ENCODE measurements around the gene KLF16. TPM values are rescaled to one million over a fixed set of nuclear protein-coding genes. Genes with fewer than 3 reads are reported as not detected.

Gene KLF16
- total RNA-seq, 2 donors from 2014 or later: 16.3 to 32.9 TPM

- no peak for ATAC-seq (replicated peaks)
- peaks cover 19% of the 10 kb centered on the region for H3K36me3 Mint-ChIP-seq (ENCODE audit: low read depth)
- H3K4me3 Mint-ChIP-seq: no peak overlapping the region
- H3K27ac Mint-ChIP-seq: peak overlapping the region; percentile 61
- H3K27me3 Mint-ChIP-seq: no peaks in the 10 kb centered on the region
- peaks cover 3% of the 10 kb centered on the region for H3K4me1 Mint-ChIP-seq
- no peaks in the 10 kb centered on the region for H3K9me3 Mint-ChIP-seq
Observed at GRCh38 chr19:1839658-1840540, 23.5 kb downstream of the KLF16 start.

- Mint-ChIP-seq H3K27me3 (no peaks in the 10 kb centered on the region), H3K9me3 (no peaks in the 10 kb centered on the region), H3K4me3 (no peak overlapping the region), H3K36me3 (ENCODE audit: low read depth) (peaks cover 18% of the 10 kb centered on the region), H3K4me1 (no peaks in the 10 kb centered on the region), H3K27ac (no peak overlapping the region)
- peak; percentile 69 for ATAC-seq (replicated peaks)
Observed at GRCh38 chr19:1837625-1838105, 25.7 kb downstream of the KLF16 start.

- no peaks in the 10 kb centered on the region for H3K27me3 Mint-ChIP-seq
- peaks cover 18% of the 10 kb centered on the region for H3K36me3 Mint-ChIP-seq (ENCODE audit: low read depth)
- no peak overlapping the region for H3K4me3 Mint-ChIP-seq
- H3K4me1 Mint-ChIP-seq: no peaks in the 10 kb centered on the region
- no peak for ATAC-seq (replicated peaks)
- no peak overlapping the region for H3K27ac Mint-ChIP-seq
- no peaks in the 10 kb centered on the region for H3K9me3 Mint-ChIP-seq
Observed at GRCh38 chr19:1837222-1837565, 26.2 kb downstream of the KLF16 start.

GRCh38 chr19:1836458-1837221 is 26.7 kb downstream of the KLF16 start:
- Mint-ChIP-seq H3K9me3 (no peaks in the 10 kb centered on the region), H3K27ac (peak overlapping the region; percentile 72), H3K4me3 (no peak overlapping the region), H3K4me1 (no peaks in the 10 kb centered on the region), H3K36me3 (ENCODE audit: low read depth) (peaks cover 18% of the 10 kb centered on the region), H3K27me3 (no peaks in the 10 kb centered on the region)
- no peak for ATAC-seq (replicated peaks)

GRCh38 chr19:1833540-1833939 is 29.8 kb downstream of the KLF16 start:
- Mint-ChIP-seq H3K27me3 (no peaks in the 10 kb centered on the region), H3K4me3 (no peak overlapping the region), H3K36me3 (ENCODE audit: low read depth) (peaks cover 24% of the 10 kb centered on the region), H3K9me3 (no peaks in the 10 kb centered on the region), H3K27ac (peak overlapping the region; percentile 46), H3K4me1 (no peaks in the 10 kb centered on the region)
- ATAC-seq (replicated peaks): no peak

GRCh38 chr19:1832046-1832663 is 31.2 kb downstream of the KLF16 start:
- Mint-ChIP-seq H3K4me3 (no peak overlapping the region), H3K27me3 (no peaks in the 10 kb centered on the region), H3K9me3 (no peaks in the 10 kb centered on the region), H3K4me1 (no peaks in the 10 kb centered on the region), H3K36me3 (ENCODE audit: low read depth) (peaks cover 18% of the 10 kb centered on the region), H3K27ac (no peak overlapping the region)
- no peak for ATAC-seq (replicated peaks)

GRCh38 chr19:1830978-1831377 is 32.4 kb downstream of the KLF16 start:
- peaks cover 24% of the 10 kb centered on the region for H3K36me3 Mint-ChIP-seq (ENCODE audit: low read depth)
- no peak overlapping the region for H3K4me3 Mint-ChIP-seq
- H3K27ac Mint-ChIP-seq: no peak overlapping the region
- H3K4me1 Mint-ChIP-seq: no peaks in the 10 kb centered on the region
- no peaks in the 10 kb centered on the region for H3K9me3 Mint-ChIP-seq
- no peaks in the 10 kb centered on the region for H3K27me3 Mint-ChIP-seq
- no peak for ATAC-seq (replicated peaks)

GRCh38 chr19:1830568-1830967 is 32.8 kb downstream of the KLF16 start:
- Mint-ChIP-seq H3K36me3 (ENCODE audit: low read depth) (peaks cover 28% of the 10 kb centered on the region), H3K27me3 (no peaks in the 10 kb centered on the region), H3K4me1 (no peaks in the 10 kb centered on the region), H3K27ac (no peak overlapping the region), H3K9me3 (no peaks in the 10 kb centered on the region), H3K4me3 (no peak overlapping the region)
- no peak for ATAC-seq (replicated peaks)

GRCh38 chr19:1829958-1830357 is 33.4 kb downstream of the KLF16 start:
- H3K27ac Mint-ChIP-seq: no peak overlapping the region
- H3K4me1 Mint-ChIP-seq: no peaks in the 10 kb centered on the region
- H3K9me3 Mint-ChIP-seq: no peaks in the 10 kb centered on the region
- H3K27me3 Mint-ChIP-seq: no peaks in the 10 kb centered on the region
- H3K4me3 Mint-ChIP-seq: no peak overlapping the region
- H3K36me3 Mint-ChIP-seq (ENCODE audit: low read depth): peaks cover 34% of the 10 kb centered on the region
- ATAC-seq (replicated peaks): no peak

GRCh38 chr19:1828279-1829238 is 34.8 kb downstream of the KLF16 start:
- Mint-ChIP-seq H3K4me3 (no peak overlapping the region), H3K27ac (no peak overlapping the region), H3K4me1 (no peaks in the 10 kb centered on the region), H3K27me3 (no peaks in the 10 kb centered on the region), H3K36me3 (ENCODE audit: low read depth) (peaks cover 45% of the 10 kb centered on the region), H3K9me3 (no peaks in the 10 kb centered on the region)
- ATAC-seq (replicated peaks): no peak

GRCh38 chr19:1827566-1828278 is 35.7 kb downstream of the KLF16 start:
- no peaks in the 10 kb centered on the region for H3K9me3 Mint-ChIP-seq
- peaks cover 44% of the 10 kb centered on the region for H3K36me3 Mint-ChIP-seq (ENCODE audit: low read depth)
- ATAC-seq (replicated peaks): no peak
- no peak overlapping the region for H3K27ac Mint-ChIP-seq
- H3K4me1 Mint-ChIP-seq: no peaks in the 10 kb centered on the region
- no peaks in the 10 kb centered on the region for H3K27me3 Mint-ChIP-seq
- H3K4me3 Mint-ChIP-seq: no peak overlapping the region

- H3K4me1 Mint-ChIP-seq: no peaks in the 10 kb centered on the region
- no peak overlapping the region for H3K4me3 Mint-ChIP-seq
- H3K36me3 Mint-ChIP-seq (ENCODE audit: low read depth): peaks cover 48% of the 10 kb centered on the region
- peak; percentile 15 for ATAC-seq (replicated peaks)
- no peaks in the 10 kb centered on the region for H3K9me3 Mint-ChIP-seq
- no peak overlapping the region for H3K27ac Mint-ChIP-seq
- H3K27me3 Mint-ChIP-seq: no peaks in the 10 kb centered on the region
Observed at GRCh38 chr19:1826557-1827521, 36.5 kb downstream of the KLF16 start.

All from activated T-helper 17 cell treated with anti-CD3 and anti-CD28 coated beads, Interleukin-2, amount 50 U/mL, for 72 hours (primary cell).